ENCODE results near the gene EPHA10. TPM values are rescaled to one million over a fixed set of nuclear protein-coding genes. Genes with fewer than 3 reads are reported as not detected.

EPHA10 gene
- total RNA-seq (under 1 TPM in 4 of 9 donors, not detected in 5; 0.05 to 0.60 (median 0.13) TPM), polyA plus RNA-seq (under 1 TPM; 0.01 to 0.11 TPM)
- long read RNA-seq, donor 1: 0 reads
- long read RNA-seq, donor 2: 0 reads
- long read RNA-seq, donor 3: 0 reads

- WGBS, 4 donors: 3 to 4% (median 3%) methylated on average over 31 to 33 of the region's 33 CpGs
- intact Hi-C loops (cut with DNase I): no loop called here
- TF ChIP-seq CTCF (IDR thresholded peaks at IDR 0.05) (no peak), POLR2A (IDR thresholded peaks at IDR 0.05) (no peak)
- H3K36me3 ChIP-seq: no peaks in the 10 kb centered on the region
- H3K27ac ChIP-seq: no peak within 1 kb of the TSS
- DNase-seq (no peak), ATAC-seq (no peak)
- H3K4me3 ChIP-seq: peak within 1 kb of the TSS in 1 of 12 donors; percentile 6
- no peaks in the 10 kb centered on the region for H3K4me1 ChIP-seq
- H3K27me3 ChIP-seq: peaks cover 30 to 89% (median 62%) of the 10 kb centered on the region in 9 donors
- no peaks in the 10 kb centered on the region for H3K9me3 ChIP-seq
Measured at GRCh38 chr1:37764888-37765441, at the start of gene EPHA10. Gene EPHA10, minus strand, starts transcription at chr1:37765120. Its CDS starts 54 bp downstream, at chr1:37765066.

- 77 to 94% (median 83%) methylated on average over 7 of the region's 7 CpGs for WGBS, 4 donors
- Histone ChIP-seq H3K27me3 (no peaks in the 10 kb centered on the region), H3K4me1 (peaks cover 0 to 23% (median 9%) of the 10 kb centered on the region in 12 donors), H3K9me3 (no peaks in the 10 kb centered on the region), H3K36me3 (peaks cover 0 to 57% (median 44%) of the 10 kb centered on the region in 9 donors), H3K4me3 (no peak overlapping the region), H3K27ac (no peak overlapping the region)
- DNase-seq (no peak), ATAC-seq (no peak)
- intact Hi-C loops (cut with DNase I): loop anchor here in 2 of 10 donors (5.0 kb wide), 1 partner anchor 48 kb away; no protein-coding TSS in a partner anchor
- TF ChIP-seq CTCF (IDR thresholded peaks at IDR 0.05) (no peak), POLR2A (IDR thresholded peaks at IDR 0.05) (no peak)
Measured at GRCh38 chr1:37814252-37814651, 49.3 kb upstream of the EPHA10 start.

GRCh38 chr1:37813529-37814145 lies 48.7 kb upstream of the EPHA10 start:
- 77 to 88% (median 83%) methylated on average over 2 of the region's 2 CpGs for WGBS, 4 donors
- no peaks in the 10 kb centered on the region for H3K9me3 ChIP-seq
- DNase-seq (no peak), ATAC-seq (no peak)
- no peak for TF ChIP-seq CTCF (IDR thresholded peaks at IDR 0.05)
- TF ChIP-seq POLR2A (IDR thresholded peaks at IDR 0.05): no peak
- H3K4me3 ChIP-seq: no peak overlapping the region
- intact Hi-C loops (cut with DNase I): loop anchor here in 2 of 10 donors (5.0 kb wide), 1 partner anchor 49 kb away; no protein-coding TSS in a partner anchor
- peaks cover 3 to 29% (median 15%) of the 10 kb centered on the region in 12 donors for H3K4me1 ChIP-seq
- no peak overlapping the region for H3K27ac ChIP-seq
- H3K36me3 ChIP-seq: peaks cover 0 to 51% (median 39%) of the 10 kb centered on the region in 9 donors
- H3K27me3 ChIP-seq: no peaks in the 10 kb centered on the region

- Histone ChIP-seq H3K36me3 (peaks cover 0 to 38% (median 25%) of the 10 kb centered on the region in 9 donors), H3K27ac (no peak overlapping the region), H3K27me3 (no peaks in the 10 kb centered on the region), H3K4me3 (no peak overlapping the region), H3K9me3 (no peaks in the 10 kb centered on the region), H3K4me1 (peaks cover 8 to 41% (median 25%) of the 10 kb centered on the region in 12 donors)
- ATAC-seq (no peak), DNase-seq (peak; percentile 35 to 69 (median 57))
- 37 to 49% (median 39%) methylated on average over 7 of the region's 7 CpGs for WGBS, 4 donors
- intact Hi-C loops (cut with DNase I): loop anchor here in 2 of 10 donors (5.0 kb wide), 1 partner anchor 51 kb away; no protein-coding TSS in a partner anchor
- no peak for TF ChIP-seq POLR2A (IDR thresholded peaks at IDR 0.05)
- TF ChIP-seq CTCF (IDR thresholded peaks at IDR 0.05): peak; percentile 46 to 85 (median 72)
Measured at GRCh38 chr1:37811027-37811655, 46.2 kb upstream of the EPHA10 start.
